ENCODE measurements around the gene CDKAL1.

Gene CDKAL1

GRCh38 chr6:21270636-21271201 is 736.5 kb downstream of the CDKAL1 start:
- DNase-seq (ENCODE audit: insufficient read length, low spot score) = no peak
- no peak for TF ChIP-seq POLR2AphosphoS5 (IDR thresholded peaks at IDR 0.05; ENCODE audit: low read depth, low read length)
- TF ChIP-seq POLR2A (IDR thresholded peaks at IDR 0.05; ENCODE audit: low read depth, low read length) = no peak
- no peak for TF ChIP-seq PAX5 (IDR thresholded peaks at IDR 0.05; ENCODE audit: insufficient read depth, low read length, severe bottlenecking)
- no peak for FAIRE-seq

- DNase-seq (ENCODE audit: insufficient read length, low spot score) = no peak
- no peak for TF ChIP-seq POLR2AphosphoS5 (IDR thresholded peaks at IDR 0.05; ENCODE audit: low read depth, low read length)
- FAIRE-seq = no peak
Observed at GRCh38 chr6:21271428-21272155, 737.3 kb downstream of the CDKAL1 start.

- FAIRE-seq (no peak), DNase-seq (ENCODE audit: insufficient read length, low spot score) (no peak)
- TF ChIP-seq PAX5 (IDR thresholded peaks at IDR 0.05; ENCODE audit: insufficient read depth, low read length, severe bottlenecking) (no peak), SPI1 (IDR thresholded peaks at IDR 0.05; ENCODE audit: low read depth, low read length) (no peak), POLR2AphosphoS5 (IDR thresholded peaks at IDR 0.05; ENCODE audit: low read depth, low read length) (no peak), POLR2A (IDR thresholded peaks at IDR 0.05; ENCODE audit: low read depth, low read length) (no peak), POU2F2 (IDR thresholded peaks at IDR 0.05; ENCODE audit: low read depth, low read length) (no peak), TAF1 (IDR thresholded peaks at IDR 0.05; ENCODE audit: low read depth, low read length) (no peak)
Observed at GRCh38 chr6:21273451-21273850, 739.2 kb downstream of the CDKAL1 start.

DNA sequence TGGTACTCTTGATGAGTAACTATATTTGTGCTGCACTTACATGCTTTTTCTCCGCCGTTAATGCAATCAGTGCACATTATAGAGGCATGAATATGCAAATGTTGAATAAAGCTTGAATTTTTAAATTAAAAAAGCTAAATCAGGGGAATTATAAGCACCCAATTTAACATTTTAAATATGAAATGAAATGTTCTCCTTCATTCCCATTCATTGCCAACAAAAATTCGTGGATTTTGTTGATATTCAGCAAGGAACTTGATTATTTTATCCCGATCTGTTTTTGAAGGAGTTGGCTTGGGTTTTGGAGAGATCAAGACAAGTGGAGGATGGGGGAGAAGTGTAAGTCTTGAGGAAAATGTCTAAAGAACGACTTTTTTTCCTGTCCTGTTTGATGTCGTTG is 740.6 kb downstream of the CDKAL1 start:
- TF ChIP-seq TAF1 (IDR thresholded peaks at IDR 0.05; ENCODE audit: low read depth, low read length) (no peak), POLR2AphosphoS5 (IDR thresholded peaks at IDR 0.05; ENCODE audit: low read depth, low read length) (no peak), PAX5 (IDR thresholded peaks at IDR 0.05; ENCODE audit: insufficient read depth, low read length, severe bottlenecking) (no peak), POLR2A (IDR thresholded peaks at IDR 0.05; ENCODE audit: low read depth, low read length) (no peak), SPI1 (IDR thresholded peaks at IDR 0.05; ENCODE audit: low read depth, low read length) (no peak), POU2F2 (IDR thresholded peaks at IDR 0.05; ENCODE audit: low read depth, low read length) (no peak)
- DNase-seq (ENCODE audit: insufficient read length, low spot score) = no peak
- no peak for FAIRE-seq

GRCh38 chr6:21277601-21278374 is 743.5 kb downstream of the CDKAL1 start:
- TF ChIP-seq SPI1 (IDR thresholded peaks at IDR 0.05; ENCODE audit: low read depth, low read length) (no peak), POU2F2 (IDR thresholded peaks at IDR 0.05; ENCODE audit: low read depth, low read length) (no peak), PAX5 (IDR thresholded peaks at IDR 0.05; ENCODE audit: insufficient read depth, low read length, severe bottlenecking) (no peak), TAF1 (IDR thresholded peaks at IDR 0.05; ENCODE audit: low read depth, low read length) (no peak), POLR2A (IDR thresholded peaks at IDR 0.05; ENCODE audit: low read depth, low read length) (no peak), POLR2AphosphoS5 (IDR thresholded peaks at IDR 0.05; ENCODE audit: low read depth, low read length) (no peak)
- no peak for DNase-seq (ENCODE audit: insufficient read length, low spot score)
- FAIRE-seq = no peak

DNA sequence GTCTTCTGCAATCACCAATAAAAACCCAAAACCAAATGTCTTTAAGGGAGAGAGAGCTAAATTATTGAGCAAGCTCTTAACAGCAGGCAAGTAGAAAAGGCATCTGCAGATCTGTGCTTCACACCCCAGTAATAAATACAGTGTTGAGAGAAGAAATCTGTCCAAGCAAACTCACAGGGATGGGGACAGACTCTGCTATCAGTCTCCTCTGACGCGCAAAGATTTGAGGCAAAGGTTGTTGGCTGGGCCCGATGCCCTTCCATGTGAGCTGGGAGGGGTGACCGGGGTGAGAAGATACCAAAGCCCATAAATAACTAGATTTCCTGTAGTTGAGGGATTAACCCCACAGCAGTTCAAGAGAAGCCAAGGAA is 744.1 kb downstream of the CDKAL1 start:
- TF ChIP-seq POLR2A (IDR thresholded peaks at IDR 0.05; ENCODE audit: low read depth, low read length) = no peak
- no peak for TF ChIP-seq TAF1 (IDR thresholded peaks at IDR 0.05; ENCODE audit: low read depth, low read length)
- TF ChIP-seq POLR2AphosphoS5 (IDR thresholded peaks at IDR 0.05; ENCODE audit: low read depth, low read length) = no peak
- no peak for TF ChIP-seq SPI1 (IDR thresholded peaks at IDR 0.05; ENCODE audit: low read depth, low read length)
- TF ChIP-seq PAX5 (IDR thresholded peaks at IDR 0.05; ENCODE audit: insufficient read depth, low read length, severe bottlenecking) = no peak
- no peak for TF ChIP-seq POU2F2 (IDR thresholded peaks at IDR 0.05; ENCODE audit: low read depth, low read length)
- no peak for FAIRE-seq
- no peak for DNase-seq (ENCODE audit: insufficient read length, low spot score)

DNA sequence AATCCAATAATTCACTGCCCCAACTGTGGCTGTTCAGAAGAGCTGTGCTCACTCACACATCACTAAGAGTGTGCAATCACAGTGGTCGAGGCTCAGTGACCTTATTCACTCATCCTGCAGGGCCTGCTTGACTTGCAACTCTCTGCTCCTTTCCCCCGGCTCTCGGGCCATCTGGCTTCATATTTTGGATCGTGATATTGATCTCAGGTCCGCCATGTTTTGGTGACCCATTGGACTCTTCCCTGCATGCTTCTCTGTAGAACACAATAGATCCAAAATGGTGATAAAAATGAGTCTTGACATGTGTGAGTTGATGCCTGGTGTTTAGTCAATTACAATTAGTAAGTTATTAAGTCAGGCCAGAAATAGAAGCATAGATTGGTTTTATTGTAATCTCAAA is 745.4 kb downstream of the CDKAL1 start:
- no peak for FAIRE-seq

DNA sequence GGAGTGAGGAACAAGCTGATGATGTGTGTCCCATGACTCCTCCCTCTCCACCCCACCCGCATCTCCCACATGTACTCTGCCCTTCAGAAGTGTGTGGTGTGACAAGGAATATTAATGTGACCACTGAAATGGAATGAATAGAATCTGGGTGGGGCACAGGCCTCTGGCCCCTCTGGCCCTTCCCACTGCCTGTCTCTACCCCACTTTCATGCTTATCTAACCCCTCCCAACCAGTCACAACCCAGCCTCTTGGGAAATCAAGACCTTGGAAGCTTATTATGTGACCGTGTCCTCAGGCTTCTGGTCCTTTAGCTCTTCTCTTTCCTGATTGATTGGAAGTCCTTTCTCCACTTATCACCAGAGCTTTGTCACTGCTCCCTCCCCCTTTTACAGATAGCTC is 747.1 kb downstream of the CDKAL1 start:
- DNase-seq (ENCODE audit: insufficient read length, low spot score) = no peak
- FAIRE-seq = no peak
- no peak for TF ChIP-seq POU2F2 (IDR thresholded peaks at IDR 0.05; ENCODE audit: low read depth, low read length)
- no peak for TF ChIP-seq PAX5 (IDR thresholded peaks at IDR 0.05; ENCODE audit: insufficient read depth, low read length, severe bottlenecking)
- TF ChIP-seq TAF1 (IDR thresholded peaks at IDR 0.05; ENCODE audit: low read depth, low read length) = no peak
- TF ChIP-seq SPI1 (IDR thresholded peaks at IDR 0.05; ENCODE audit: low read depth, low read length) = no peak
- TF ChIP-seq POLR2A (IDR thresholded peaks at IDR 0.05; ENCODE audit: low read depth, low read length) = no peak
- TF ChIP-seq POLR2AphosphoS5 (IDR thresholded peaks at IDR 0.05; ENCODE audit: low read depth, low read length) = no peak

More for the DNA sequence above, 745.4 kb downstream of the CDKAL1 start:
- DNase-seq (ENCODE audit: insufficient read length, low spot score) = no peak
- TF ChIP-seq SPI1 (IDR thresholded peaks at IDR 0.05; ENCODE audit: low read depth, low read length) = no peak
- TF ChIP-seq POLR2A (IDR thresholded peaks at IDR 0.05; ENCODE audit: low read depth, low read length) = no peak
- TF ChIP-seq POU2F2 (IDR thresholded peaks at IDR 0.05; ENCODE audit: low read depth, low read length) = no peak
- no peak for TF ChIP-seq POLR2AphosphoS5 (IDR thresholded peaks at IDR 0.05; ENCODE audit: low read depth, low read length)
- TF ChIP-seq PAX5 (IDR thresholded peaks at IDR 0.05; ENCODE audit: insufficient read depth, low read length, severe bottlenecking) = no peak
- TF ChIP-seq TAF1 (IDR thresholded peaks at IDR 0.05; ENCODE audit: low read depth, low read length) = no peak
